NCI-H2029 (cell line): ENCODE data around the gene C6orf89.

Experiments
- DNase-seq: peaks from one replicate; lab custom pipeline; 2025; lab: John Stamatoyannopoulos, UW

C6orf89 gene

GRCh38 chr6:36885461-36886401 lies at the start of gene C6orf89:
Gene C6orf89, plus strand, starts transcription at chr6:36885952. Its CDS starts 13,493 bp downstream, at chr6:36899445.
- DNase-seq = peak; percentile 97

DNA sequence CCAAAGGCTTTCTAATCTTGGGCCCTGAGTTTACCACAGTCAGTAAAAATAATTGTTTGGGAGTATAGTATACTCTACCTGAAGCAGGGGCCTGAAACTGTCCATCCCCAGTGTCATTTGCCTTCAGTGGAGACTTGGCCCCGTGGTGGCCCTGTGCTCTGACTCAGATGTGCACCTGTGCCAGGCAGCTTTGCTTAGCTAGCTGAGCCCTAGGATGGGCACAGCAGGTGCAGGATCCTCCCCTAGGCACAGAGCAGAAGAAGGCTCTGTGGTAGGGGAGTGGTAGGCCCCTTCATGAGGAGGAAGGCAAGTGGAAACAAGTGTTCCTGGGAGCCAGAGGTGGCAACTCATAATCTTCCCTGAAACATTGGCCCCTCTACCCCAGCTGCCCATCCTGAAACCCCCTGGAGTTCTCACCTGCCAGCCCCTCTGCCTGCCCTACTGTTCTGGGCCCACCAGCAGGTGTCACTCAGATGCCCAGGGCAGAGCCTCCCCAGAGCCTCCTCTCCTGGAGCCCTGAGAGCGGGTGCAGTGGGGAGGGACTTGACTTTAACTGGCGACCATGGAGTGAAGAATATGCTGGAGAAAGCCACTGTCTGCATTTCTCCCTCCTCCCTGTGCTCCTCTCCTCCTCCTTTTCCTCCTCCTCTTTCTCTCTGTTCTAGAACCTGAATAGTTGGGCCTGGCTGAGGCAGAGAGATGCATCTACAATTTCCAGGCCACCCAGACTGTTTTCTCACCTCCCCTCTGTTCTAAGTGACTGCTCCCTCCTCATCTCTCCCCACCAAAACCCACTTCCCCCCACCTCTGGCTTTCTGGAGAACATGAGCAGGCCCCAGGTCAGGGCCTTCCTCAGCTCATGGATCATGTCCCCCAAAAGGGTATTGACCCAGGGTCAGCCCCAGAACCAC lies 49.4 kb upstream of the C6orf89 start:
- no peak for DNase-seq

- DNase-seq = no peak
Measured at GRCh38 chr6:36837022-36837339, 48.8 kb upstream of the C6orf89 start.

GRCh38 chr6:36837686-36838085 lies 48.1 kb upstream of the C6orf89 start:
- no peak for DNase-seq

- no peak for DNase-seq
Measured at GRCh38 chr6:36838896-36839748, 46.6 kb upstream of the C6orf89 start, which contains the start of gene CPNE5. Gene CPNE5, minus strand, starts transcription at chr6:36839444. Its CDS starts 67 bp downstream, at chr6:36839377.

GRCh38 chr6:36839749-36840431 lies 45.9 kb upstream of the C6orf89 start:
- no peak for DNase-seq

DNA sequence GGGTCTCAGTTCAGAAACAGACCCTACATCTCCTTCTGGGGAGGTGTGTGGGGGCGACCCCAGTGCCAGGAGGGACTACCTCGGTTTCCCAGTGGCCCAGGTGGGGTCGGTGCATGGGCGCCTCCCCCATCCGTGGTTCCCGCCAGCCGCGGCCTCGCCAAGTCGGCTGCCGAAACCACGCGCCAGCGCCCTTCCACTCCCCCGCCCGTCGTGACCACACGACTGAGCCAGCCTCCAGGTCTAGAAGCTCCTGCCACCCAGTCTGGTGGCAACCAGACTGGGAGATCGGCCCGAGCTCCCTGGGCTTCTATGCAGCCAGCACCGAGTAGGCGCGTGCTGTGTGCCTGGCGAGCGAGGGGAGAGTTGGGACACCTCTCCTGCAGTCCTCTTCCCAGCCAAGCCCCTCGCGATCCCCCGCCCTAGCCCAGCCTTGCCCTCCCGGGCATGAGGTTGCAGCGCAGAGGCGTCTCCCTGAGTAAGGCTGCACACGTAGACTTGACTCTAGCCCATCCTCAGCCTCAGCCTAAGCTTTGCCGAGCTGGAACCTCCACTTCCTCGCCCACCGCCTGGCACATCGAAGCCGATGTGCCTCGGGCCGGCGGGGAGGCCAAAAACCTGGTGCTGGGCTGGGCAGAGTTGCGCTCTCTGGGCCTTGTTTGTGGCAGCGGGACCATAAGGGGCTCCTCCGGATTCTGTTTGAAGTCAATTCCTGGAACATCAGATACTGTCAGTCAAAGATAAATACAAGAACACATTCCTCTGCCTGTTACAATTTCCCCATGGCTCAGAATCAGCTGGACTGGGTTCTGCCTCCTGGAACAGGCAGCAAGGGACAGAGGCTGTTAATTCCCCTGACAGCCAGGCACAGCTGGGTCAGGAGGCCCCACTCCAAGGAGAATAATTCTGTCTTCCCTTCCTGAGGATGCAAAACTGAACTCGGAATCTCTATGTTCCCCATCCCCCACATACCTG lies 45.0 kb upstream of the C6orf89 start:
- DNase-seq = no peak

DNA sequence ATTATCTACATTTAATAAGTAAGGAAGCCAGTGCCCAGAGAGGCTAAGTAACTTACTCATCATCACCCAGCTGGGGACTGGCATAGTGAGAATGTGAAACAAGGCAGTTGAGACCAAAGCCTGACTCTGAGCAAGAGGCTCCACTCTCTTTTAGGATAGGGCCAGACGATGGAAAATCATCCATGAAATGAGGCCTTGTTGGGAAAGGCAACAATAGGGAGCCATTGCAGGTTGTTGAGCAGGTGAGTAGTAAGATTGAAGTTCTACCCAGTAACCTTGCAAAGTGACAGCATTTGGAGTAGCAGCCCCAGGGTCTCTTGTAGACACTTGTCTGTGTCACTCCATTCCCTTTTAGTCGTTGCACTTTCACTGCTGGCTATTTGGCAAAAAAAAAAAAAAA lies 44.0 kb upstream of the C6orf89 start:
- DNase-seq = no peak

DNA sequence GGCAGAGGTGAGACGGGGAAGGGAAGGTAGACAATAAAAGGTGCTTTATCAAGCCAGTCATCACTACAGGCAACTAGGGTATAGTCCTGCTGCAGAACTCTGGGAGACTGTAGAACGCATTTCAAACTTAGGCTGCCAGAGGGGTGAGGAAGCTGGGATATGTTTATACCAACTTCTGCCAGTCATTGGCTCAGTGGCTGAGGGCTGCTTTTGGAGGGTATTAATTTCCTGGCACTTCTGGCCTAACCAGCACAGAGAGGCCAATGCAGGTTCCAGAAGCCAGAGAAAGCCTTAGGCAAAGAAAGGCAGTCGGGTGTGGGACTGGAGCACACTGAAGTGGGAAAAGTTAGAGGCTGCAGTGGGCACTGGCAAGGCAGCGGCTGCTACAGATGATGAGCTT lies 42.6 kb upstream of the C6orf89 start:
- no peak for DNase-seq

DNA sequence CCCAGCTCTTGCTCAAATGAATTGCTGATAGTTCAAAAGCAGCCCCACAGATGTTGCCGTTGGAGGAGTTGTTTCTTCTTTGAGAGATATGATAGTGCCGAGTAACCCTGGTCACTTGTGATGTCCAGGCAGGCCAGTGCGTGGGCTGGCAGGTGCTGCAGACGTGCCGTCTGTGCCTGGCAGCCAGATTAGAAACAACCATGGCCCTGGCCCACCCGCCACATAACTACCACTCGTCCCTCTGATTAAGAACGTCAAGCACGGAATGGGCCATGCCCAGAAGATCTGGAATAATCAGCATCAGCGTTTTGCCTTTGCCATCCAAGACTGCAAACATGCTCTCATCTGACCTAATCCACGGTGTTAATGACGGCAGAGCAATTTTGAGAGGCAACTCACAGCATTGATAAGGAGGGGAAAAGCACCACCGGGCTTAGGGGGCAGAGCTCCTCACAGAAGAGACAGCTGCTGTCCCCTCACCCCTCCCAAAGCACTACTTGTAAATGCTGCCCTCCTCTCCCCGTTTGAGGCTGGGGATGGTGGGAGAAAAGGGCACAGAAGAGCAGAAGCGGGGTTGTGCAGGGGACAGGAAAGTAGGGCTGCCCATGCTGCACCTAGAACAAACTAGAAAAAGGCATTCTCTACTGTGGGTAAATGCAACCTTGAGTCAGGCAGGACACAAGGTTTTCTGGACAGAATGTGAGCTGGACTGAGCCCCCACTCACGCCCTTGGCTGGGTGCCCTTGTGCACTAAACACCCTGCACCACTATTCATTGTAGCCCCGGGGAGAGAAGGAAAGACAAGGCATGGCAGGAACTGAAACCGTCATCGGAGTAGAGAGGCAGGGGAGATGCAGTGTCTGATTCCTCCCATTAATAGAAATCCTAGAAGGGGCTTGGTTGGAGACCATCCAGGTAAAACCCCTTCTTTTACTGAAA lies 41.3 kb upstream of the C6orf89 start:
- no peak for DNase-seq

- DNase-seq = no peak
Measured at GRCh38 chr6:36845233-36845632, 40.5 kb upstream of the C6orf89 start.

DNA sequence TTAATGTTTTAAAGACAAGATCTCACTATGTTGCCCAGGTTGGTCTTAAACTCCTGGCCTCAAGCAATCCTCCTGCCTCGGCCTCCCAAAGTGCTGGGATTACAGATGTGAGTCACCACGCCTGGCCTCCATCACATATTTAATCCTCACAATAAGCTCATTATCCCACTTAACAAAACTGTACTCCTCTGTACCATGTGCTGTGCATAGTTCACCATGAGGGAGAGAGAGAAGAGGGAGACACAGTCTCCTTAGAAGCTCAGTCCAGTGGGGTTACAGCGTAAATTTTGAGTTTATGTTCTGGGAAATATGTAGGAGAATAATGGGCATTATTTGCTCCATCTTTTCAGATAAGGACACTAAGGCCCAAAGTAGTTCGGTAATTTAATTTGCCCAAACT lies 38.6 kb upstream of the C6orf89 start:
- DNase-seq = no peak

- DNase-seq = no peak
Measured at GRCh38 chr6:36847991-36848390, 37.8 kb upstream of the C6orf89 start.

DNA sequence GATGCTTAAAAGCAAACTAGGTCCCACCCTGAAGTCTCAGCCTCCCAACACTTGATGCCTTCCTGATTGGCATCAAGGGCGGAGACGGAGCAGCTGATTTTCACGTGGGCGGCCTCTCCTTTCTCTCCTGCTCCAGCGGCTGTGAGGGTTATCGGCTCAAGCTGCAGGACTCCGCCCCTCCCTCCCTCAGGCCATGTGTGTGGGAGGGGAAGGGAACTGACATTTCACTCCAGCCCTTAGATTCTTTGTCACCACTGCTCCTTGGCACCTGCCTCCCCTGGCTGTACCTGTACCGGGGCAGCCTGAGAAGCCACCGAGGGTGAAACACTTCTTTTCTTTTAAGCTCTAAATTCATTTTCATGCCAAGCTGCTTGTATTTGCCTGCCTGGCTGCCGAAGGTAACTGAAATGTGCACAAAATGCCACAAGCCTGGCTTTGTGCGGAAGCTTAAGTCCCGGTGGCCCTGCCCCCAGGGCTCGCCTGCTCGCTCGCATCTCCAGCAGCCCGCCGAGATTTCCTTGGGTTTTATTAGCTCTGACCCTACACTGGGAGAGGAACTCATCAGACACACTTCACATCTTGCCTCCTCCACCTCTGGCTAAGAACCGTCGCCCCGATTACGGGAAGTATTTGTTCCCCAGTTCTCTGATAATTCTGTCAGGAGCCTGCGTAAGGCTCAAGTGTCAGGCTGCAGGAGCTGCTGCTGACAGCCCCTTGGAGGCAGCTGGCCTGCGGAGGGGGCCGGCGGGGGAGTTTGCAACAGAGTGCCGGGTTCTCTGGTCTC lies 36.9 kb upstream of the C6orf89 start:
- DNase-seq = peak; percentile 20

DNA sequence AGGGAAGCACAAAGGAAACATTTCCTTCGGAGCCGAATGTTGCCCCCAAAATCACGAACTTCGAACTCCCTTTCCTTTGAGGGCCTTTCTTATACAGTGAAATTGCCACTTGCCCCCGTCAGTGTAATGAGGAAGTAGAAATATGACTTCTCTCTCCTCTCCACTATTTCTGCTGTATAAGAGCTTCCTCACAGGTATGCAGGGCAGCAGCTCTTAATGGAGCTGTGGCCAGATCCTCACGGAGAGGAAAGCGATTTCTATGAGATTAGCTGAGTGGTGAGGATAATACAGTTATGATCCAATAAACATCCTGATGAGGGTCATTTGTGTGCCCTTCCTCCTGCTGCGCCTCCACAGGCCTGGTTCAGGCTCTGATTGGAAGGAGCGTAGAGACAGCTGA lies 35.7 kb upstream of the C6orf89 start:
- DNase-seq = no peak

DNA sequence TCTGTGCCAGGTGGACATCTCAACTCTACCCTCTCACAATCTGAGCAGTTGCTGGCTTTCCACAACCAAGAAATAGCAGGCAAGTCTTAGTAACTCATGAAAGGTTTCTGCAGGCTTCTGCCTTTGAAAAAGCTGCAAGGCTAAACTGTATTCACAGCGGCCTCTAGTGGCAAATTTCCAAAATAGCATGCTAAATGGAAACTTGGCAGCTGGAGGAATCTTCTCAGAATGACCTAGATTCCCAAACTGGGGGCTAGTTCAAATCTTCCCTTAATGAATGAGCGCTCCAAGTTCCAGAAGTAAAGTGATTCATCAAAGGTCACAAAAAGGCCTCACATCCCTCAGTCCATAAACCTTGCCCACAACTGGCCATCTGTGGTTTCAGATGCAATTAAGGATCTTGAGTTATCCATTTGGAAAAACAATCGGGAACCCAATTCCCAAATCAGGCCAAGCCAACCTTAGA lies 34.6 kb upstream of the C6orf89 start:
- DNase-seq = peak; percentile 61

DNA sequence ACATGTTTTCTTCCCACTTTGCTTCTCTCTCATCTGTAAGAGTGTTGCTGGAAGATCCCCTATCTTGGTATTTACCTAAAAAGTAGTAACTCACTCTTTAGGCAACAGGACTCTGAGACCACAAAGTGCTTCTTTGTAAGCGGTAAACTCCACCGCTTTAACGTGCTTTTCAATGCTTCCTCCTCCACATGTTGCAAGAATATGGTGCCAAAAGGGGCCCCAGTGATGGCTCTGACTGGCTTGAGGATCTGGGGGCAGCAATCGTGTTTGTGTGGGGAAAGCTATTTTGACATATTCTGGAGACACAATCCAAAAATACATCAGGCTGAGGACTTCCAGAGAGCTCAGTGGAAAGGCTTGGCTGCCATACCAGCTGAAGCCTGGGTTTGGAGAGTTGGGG lies 34.1 kb upstream of the C6orf89 start:
- DNase-seq = no peak
